Naive B cell (primary cell): Measurements from ENCODE around the gene ORM1. TPM values are rescaled to one million over a fixed set of nuclear protein-coding genes. Genes with fewer than 3 reads are reported as not detected.
A peak's percentile ranks its signal among the peaks of the same experiment; 100 is the strongest.
"Not testable (repeated sequence)": the region's sequence is repeated elsewhere in the genome, so short reads cannot be mapped to it uniquely, and the experiment has no call there.

Experiments
- ATAC-seq, 2 donors: fragments of 150-1000 bp; cut with Tn5 transposase; 2 replicates each; pipeline ENCODE4 v1.10.0; 2021; ENCODE audit warnings: low read depth in 2 of 2, mild to moderate bottlenecking in 2 of 2, moderate library complexity in 2 of 2
- DNase-seq: peaks from one replicate; pipeline ENCODE4 v3.0.0; 2022
- H3K27ac Mint-ChIP-seq, 6 donors: one replicate each; pipeline ENCODE4 v1.8.0; 2020 to 2022; ENCODE audit warnings: mild to moderate bottlenecking in 6 of 6, mixed read lengths in 6 of 6, moderate library complexity in 5 of 6, inconsistent platforms in 2 of 6
- H3K27me3 Mint-ChIP-seq, 3 donors: one replicate each; pipeline ENCODE4 v1.8.0; 2021 to 2022; ENCODE audit warnings: mixed read lengths in 3 of 3, mild to moderate bottlenecking in 1 of 3
- H3K36me3 Mint-ChIP-seq, 2 donors: one replicate each; pipeline ENCODE4 v1.8.0; 2020 to 2022; ENCODE audit warnings: mixed read lengths in 2 of 2, inconsistent platforms in 1 of 2, mild to moderate bottlenecking in 1 of 2
- H3K4me1 Mint-ChIP-seq, 3 donors: one replicate each; pipeline ENCODE4 v1.8.0; 2020 to 2022; ENCODE audit warnings: mixed read lengths in 3 of 3, inconsistent platforms in 1 of 3, mild to moderate bottlenecking in 1 of 3, moderate library complexity in 1 of 3
- H3K4me3 Mint-ChIP-seq, 8 donors: one replicate each; pipeline ENCODE4 v1.8.0; 2020 to 2022; ENCODE audit warnings: mild to moderate bottlenecking in 8 of 8, mixed read lengths in 8 of 8, moderate library complexity in 8 of 8, inconsistent platforms in 2 of 8
- H3K9me3 Mint-ChIP-seq, 7 donors: one replicate each; pipeline ENCODE4 v1.8.0; 2020 to 2022; ENCODE audit warnings: mixed read lengths in 7 of 7, mild to moderate bottlenecking in 5 of 7, inconsistent platforms in 2 of 7, moderate library complexity in 1 of 7
- polyA plus RNA-seq, 6 donors: library from polyadenylated mRNA; unstranded; fragments of 300-500 nt; fragmentation: Illumina TruSeq; gene quantifications; one replicate each; pipeline ENCODE4 v1.2.3, GENCODE V29; 2021; ENCODE audit warnings: low read depth in 6 of 6

Gene ORM1
- polyA plus RNA-seq, 6 donors from 2014 or later, result not detected

GRCh38 chr9:114315723-114316363 is 7.1 kb upstream of the ORM1 start:
- Mint-ChIP-seq H3K27ac (no peak overlapping the region), H3K9me3 (peaks cover 0 to 6% (median 4%) of the 10 kb centered on the region in 7 donors), H3K4me1 (no peaks in the 10 kb centered on the region), H3K4me3 (no peak overlapping the region), H3K36me3 (peaks cover 0 to 6% of the 10 kb centered on the region in 2 donors), H3K27me3 (peaks cover 0 to 14% (median 12%) of the 10 kb centered on the region in 3 donors)
- ATAC-seq, result no peak
- DNase-seq, result no peak

GRCh38 chr9:114316605-114317230 is 6.2 kb upstream of the ORM1 start:
- Mint-ChIP-seq H3K27me3 (peaks cover 0 to 14% (median 12%) of the 10 kb centered on the region in 3 donors), H3K27ac (no peak overlapping the region), H3K9me3 (peaks cover 0 to 6% (median 4%) of the 10 kb centered on the region in 7 donors), H3K4me3 (no peak overlapping the region), H3K4me1 (no peaks in the 10 kb centered on the region), H3K36me3 (peaks cover 0 to 6% of the 10 kb centered on the region in 2 donors)
- ATAC-seq (no peak), DNase-seq (no peak)

GRCh38 chr9:114317665-114318357 is 5.1 kb upstream of the ORM1 start:
- DNase-seq, result no peak

GRCh38 chr9:114318416-114318815 is 4.5 kb upstream of the ORM1 start:
- Mint-ChIP-seq H3K27me3 (peaks cover 0 to 14% (median 12%) of the 10 kb centered on the region in 3 donors), H3K4me3 (no peak overlapping the region), H3K36me3 (peaks cover 0 to 6% of the 10 kb centered on the region in 2 donors), H3K9me3 (peaks cover 0 to 6% (median 4%) of the 10 kb centered on the region in 7 donors), H3K4me1 (no peaks in the 10 kb centered on the region), H3K27ac (no peak overlapping the region)
- DNase-seq, result no peak
- no peak for ATAC-seq

More at GRCh38 chr9:114317665-114318357, 5.1 kb upstream of the ORM1 start:
- peaks cover 0 to 6% of the 10 kb centered on the region in 2 donors for H3K36me3 Mint-ChIP-seq
- peaks cover 0 to 6% (median 4%) of the 10 kb centered on the region in 7 donors for H3K9me3 Mint-ChIP-seq
- ATAC-seq, result no peak
- peaks cover 0 to 14% (median 12%) of the 10 kb centered on the region in 3 donors for H3K27me3 Mint-ChIP-seq
- no peak overlapping the region for H3K27ac Mint-ChIP-seq
- H3K4me3 Mint-ChIP-seq, result no peak overlapping the region
- no peaks in the 10 kb centered on the region for H3K4me1 Mint-ChIP-seq

GRCh38 chr9:114319147-114319546 is 3.8 kb upstream of the ORM1 start:
- H3K4me1 Mint-ChIP-seq, result no peaks in the 10 kb centered on the region
- peaks cover 0 to 14% (median 12%) of the 10 kb centered on the region in 3 donors for H3K27me3 Mint-ChIP-seq
- H3K9me3 Mint-ChIP-seq, result peaks cover 0 to 6% (median 4%) of the 10 kb centered on the region in 7 donors

GRCh38 chr9:114320710-114321109 is 2.2 kb upstream of the ORM1 start:
- peaks cover 0 to 14% (median 12%) of the 10 kb centered on the region in 3 donors for H3K27me3 Mint-ChIP-seq
- DNase-seq, H3K27ac Mint-ChIP-seq, H3K9me3 Mint-ChIP-seq, ATAC-seq, H3K4me1 Mint-ChIP-seq, H3K36me3 Mint-ChIP-seq, H3K4me3 Mint-ChIP-seq: not testable (repeated sequence)

More at GRCh38 chr9:114319147-114319546, 3.8 kb upstream of the ORM1 start:
- DNase-seq (no peak), ATAC-seq (no peak)
- H3K27ac Mint-ChIP-seq, result peak overlapping the region in 1 of 6 donors; percentile 73
- H3K36me3 Mint-ChIP-seq, result peaks cover 0 to 6% of the 10 kb centered on the region in 2 donors
- no peak overlapping the region for H3K4me3 Mint-ChIP-seq

GRCh38 chr9:114321759-114322158 is 1.1 kb upstream of the ORM1 start:
- Mint-ChIP-seq H3K9me3 (no peaks in the 10 kb centered on the region), H3K4me1 (no peaks in the 10 kb centered on the region), H3K27me3 (peaks cover 0 to 14% (median 12%) of the 10 kb centered on the region in 3 donors), H3K4me3 (no peak overlapping the region), H3K27ac (no peak overlapping the region), H3K36me3 (no peaks in the 10 kb centered on the region)
- DNase-seq (no peak), ATAC-seq (no peak)

GRCh38 chr9:114322160-114322818 is 609 bp upstream of the ORM1 start:
- not testable (repeated sequence) for DNase-seq, H3K9me3 Mint-ChIP-seq, H3K4me3 Mint-ChIP-seq, H3K27ac Mint-ChIP-seq, H3K4me1 Mint-ChIP-seq, H3K36me3 Mint-ChIP-seq, ATAC-seq
- H3K27me3 Mint-ChIP-seq, result peaks cover 0 to 14% (median 12%) of the 10 kb centered on the region in 3 donors

GRCh38 chr9:114323849-114324248 is 951 bp downstream of the ORM1 start:
- H3K27ac Mint-ChIP-seq, H3K9me3 Mint-ChIP-seq, DNase-seq, H3K27me3 Mint-ChIP-seq, ATAC-seq, H3K36me3 Mint-ChIP-seq, H3K4me1 Mint-ChIP-seq, H3K4me3 Mint-ChIP-seq: not testable (repeated sequence)

- Mint-ChIP-seq H3K27me3 (peaks cover 0 to 2% (median under 1%) of the 10 kb centered on the region in 3 donors), H3K36me3 (no peaks in the 10 kb centered on the region), H3K4me3 (no peak overlapping the region), H3K27ac (no peak overlapping the region), H3K9me3 (no peaks in the 10 kb centered on the region), H3K4me1 (no peaks in the 10 kb centered on the region)
- DNase-seq (no peak), ATAC-seq (no peak)
These were observed 1.6 kb downstream of the ORM1 start for GRCh38 chr9:114324492-114324891.

- not testable (repeated sequence) for ATAC-seq, H3K27me3 Mint-ChIP-seq, DNase-seq, H3K4me1 Mint-ChIP-seq, H3K36me3 Mint-ChIP-seq, H3K9me3 Mint-ChIP-seq, H3K27ac Mint-ChIP-seq, H3K4me3 Mint-ChIP-seq
These were observed 2.1 kb downstream of the ORM1 start for GRCh38 chr9:114324965-114325364.

- H3K27ac Mint-ChIP-seq, DNase-seq, ATAC-seq, H3K9me3 Mint-ChIP-seq, H3K4me3 Mint-ChIP-seq, H3K4me1 Mint-ChIP-seq, H3K36me3 Mint-ChIP-seq, H3K27me3 Mint-ChIP-seq: not testable (repeated sequence)
These were observed 2.9 kb downstream of the ORM1 start for GRCh38 chr9:114325684-114326254.

- no peaks in the 10 kb centered on the region for H3K36me3 Mint-ChIP-seq
- no peaks in the 10 kb centered on the region for H3K9me3 Mint-ChIP-seq
- H3K4me1 Mint-ChIP-seq, result peaks cover 0 to 9% (median 0%) of the 10 kb centered on the region in 3 donors
- H3K27ac Mint-ChIP-seq, result no peak overlapping the region
- ATAC-seq (no peak), DNase-seq (no peak)
- no peak overlapping the region for H3K4me3 Mint-ChIP-seq
- H3K27me3 Mint-ChIP-seq, result no peaks in the 10 kb centered on the region
These were observed 4.9 kb downstream of the ORM1 start for GRCh38 chr9:114327749-114328148.
